ENCODE results near the gene MFRP. TPM values are rescaled to one million over a fixed set of nuclear protein-coding genes. Genes with fewer than 3 reads are reported as not detected.

MFRP gene
- total RNA-seq, 2 experiments from 2014 or later = not detected

GRCh38 chr11:119290894-119291497, 55.5 kb downstream of the MFRP start:
- DNase-seq = no peak
- Mint-ChIP-seq H3K27me3 (no peaks in the 10 kb centered on the region), H3K27ac (no peak overlapping the region), H3K9me3 (no peaks in the 10 kb centered on the region), H3K4me1 (ENCODE audit: low read depth) (no peaks in the 10 kb centered on the region), H3K4me3 (no peak overlapping the region), H3K36me3 (ENCODE audit: low read depth) (peaks cover 23% of the 10 kb centered on the region)
- POLR2A ChIA-PET = no interaction called here
- ATAC-seq = no peak
- TF ChIP-seq CTCF (IDR thresholded peaks at IDR 0.05) = no peak
- intact Hi-C loops (cut with micrococcal nuclease) = no loop called here
- CTCF ChIA-PET = interaction anchor here (0.8 to 2.1 kb wide), 6 partner anchors 8 to 95 kb away, joined by 3 to 6 read pairs (median 3); partner anchors contain the start of gene CBL

Small RNA genes within 50 kb of the gene (microRNA-seq; reads per million reads assigned to microRNA genes)
- gene MIR6756 (ENCODE audit: borderline microRNAs expressed, borderline replicate concordance) = not detected

Other genes starting within 250 kb of the MFRP start
- 10 to 100 TPM; 51.1 to 52.2 TPM for gene DPAGT1, start 244.9 kb downstream of the MFRP start, total RNA-seq
- gene C2CD2L, start 239.4 kb downstream of the MFRP start, total RNA-seq = 10 to 100 TPM; 14.2 to 17.7 TPM
- 10 to 100 TPM; 23.9 to 26.5 TPM for gene HINFP, start 225.1 kb downstream of the MFRP start, total RNA-seq
- not detected for gene ABCG4, start 197.7 kb downstream of the MFRP start, total RNA-seq
- 10 to 100 TPM; 20.1 to 21.3 TPM for gene NLRX1, start 178.0 kb downstream of the MFRP start, total RNA-seq
- gene NHERF4, start 161.2 kb downstream of the MFRP start, total RNA-seq = under 1 TPM; 0.29 to 0.32 TPM
- 10 to 100 TPM; 27.0 to 27.5 TPM for gene CBL, start 140.4 kb downstream of the MFRP start, total RNA-seq
- 1 to 10 TPM; 8.0 to 8.3 TPM for gene MCAM, start 29.6 kb downstream of the MFRP start, total RNA-seq
- 10 to 100 TPM; 30.2 to 31.9 TPM for gene RNF26, start 12.2 kb downstream of the MFRP start, total RNA-seq
- not detected for gene C1QTNF5, start 5.8 kb downstream of the MFRP start, total RNA-seq
- gene USP2, start 35.0 kb upstream of the MFRP start, total RNA-seq = under 1 TPM; 0.61 to 0.96 TPM
- under 1 TPM; 0.18 to 0.40 TPM for gene THY1, start 76.5 kb upstream of the MFRP start, total RNA-seq

Data from activated CD8-positive, alpha-beta T cell treated with anti-CD3 and anti-CD28 coated beads for 36 hours (primary cell).